Heart left ventricle (tissue), 13 donors: ENCODE measurements around the gene LAMTOR2.

ENCODE experiments used
- POLR2A ChIP-seq, 2 donors: fragments of 450-650 bp; IDR thresholded peaks; one replicate each; pipeline ENCODE4 v1.6.1; 2017; ENCODE audit warnings: antibody characterized with exemption in 2 of 2, mild to moderate bottlenecking in 2 of 2, moderate library complexity in 2 of 2
- TF ChIP-seq, protein P1 (sequence below), 12 donors: fragments of 200-600 bp; sonication (generic) in 4 of 12; IDR thresholded peaks; one replicate each; pipeline versions ENCODE4 v1.5.0 to v1.8.0; 2018 to 2022; ENCODE audit warnings: antibody characterized with exemption in 12 of 12, mild to moderate bottlenecking in 5 of 12
- donor health status: ischemic (EF 13 %, LVEDD 7.1; RV severe dilation, severe dysfunction).
- donor health status: DM: no; HTN: yes; CAD: no.
- donor health status: DM: no; HTN: no; CAD: no.
- donor health status: ischemic (EF 25% LVEDD 6.9; RV normal size, moderate dysfunction).
- donor health status: ischemic (EF 25% LVEDD 5.7; RV mildly dilated, moderate dysfunction).
- donor health status: ischemic (EF 35%, LVEDD 5.7; RV mildly dilated, moderate dysfunction).
- donor health status: nonischemic (EF 11% LVEDD 7.7; RV severe dilation, severe dysfunction).
- donor health status: DM: yes; HTN: yes; CAD: no.
- donor health status: PGD.
- donor health status: ischemic (EF 29% LVEDD 5.4; RV normal size, mild dysfunction).
- donor health status: nonischemic (EF 23%, LVEDD 6.1; RV moderate dilation, normal function).

DNA sequence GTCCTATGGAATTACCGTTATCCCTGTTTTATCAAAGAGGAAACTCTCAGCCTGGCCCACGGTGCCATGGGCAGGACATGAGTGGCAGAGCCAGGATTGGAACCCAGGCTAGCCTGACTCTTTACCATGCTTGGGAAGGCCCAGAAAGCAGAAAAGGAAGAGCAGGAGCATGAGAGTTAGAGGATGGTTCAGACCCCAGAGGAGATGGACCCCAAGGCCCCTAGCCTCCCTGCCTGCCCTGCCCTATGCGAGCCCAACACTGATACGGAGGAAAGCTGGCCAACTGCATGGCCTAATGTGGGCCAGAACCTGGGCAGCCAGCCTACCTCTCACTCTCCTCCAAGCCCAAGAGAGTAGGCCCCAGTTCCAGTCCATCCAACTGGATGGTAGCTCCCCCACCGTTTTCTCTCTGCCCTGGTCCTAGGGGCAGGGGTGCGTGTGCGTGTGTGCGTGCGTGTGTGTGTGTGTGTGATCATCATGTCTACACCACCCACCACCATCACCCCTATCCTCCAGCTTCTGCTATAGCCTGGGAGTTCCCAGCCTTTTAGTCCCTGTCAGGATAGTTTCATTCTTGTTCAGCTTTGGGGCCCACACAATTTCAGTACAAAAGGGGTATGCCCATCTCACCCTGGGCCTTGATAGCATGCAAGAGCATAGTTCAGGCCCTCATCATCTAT is 43.1 kb downstream of the LAMTOR2 start:
- TF ChIP-seq, protein P1, sequence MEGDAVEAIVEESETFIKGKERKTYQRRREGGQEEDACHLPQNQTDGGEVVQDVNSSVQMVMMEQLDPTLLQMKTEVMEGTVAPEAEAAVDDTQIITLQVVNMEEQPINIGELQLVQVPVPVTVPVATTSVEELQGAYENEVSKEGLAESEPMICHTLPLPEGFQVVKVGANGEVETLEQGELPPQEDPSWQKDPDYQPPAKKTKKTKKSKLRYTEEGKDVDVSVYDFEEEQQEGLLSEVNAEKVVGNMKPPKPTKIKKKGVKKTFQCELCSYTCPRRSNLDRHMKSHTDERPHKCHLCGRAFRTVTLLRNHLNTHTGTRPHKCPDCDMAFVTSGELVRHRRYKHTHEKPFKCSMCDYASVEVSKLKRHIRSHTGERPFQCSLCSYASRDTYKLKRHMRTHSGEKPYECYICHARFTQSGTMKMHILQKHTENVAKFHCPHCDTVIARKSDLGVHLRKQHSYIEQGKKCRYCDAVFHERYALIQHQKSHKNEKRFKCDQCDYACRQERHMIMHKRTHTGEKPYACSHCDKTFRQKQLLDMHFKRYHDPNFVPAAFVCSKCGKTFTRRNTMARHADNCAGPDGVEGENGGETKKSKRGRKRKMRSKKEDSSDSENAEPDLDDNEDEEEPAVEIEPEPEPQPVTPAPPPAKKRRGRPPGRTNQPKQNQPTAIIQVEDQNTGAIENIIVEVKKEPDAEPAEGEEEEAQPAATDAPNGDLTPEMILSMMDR (IDR thresholded peaks at IDR 0.05): no peak
- TF ChIP-seq POLR2A (IDR thresholded peaks at IDR 0.05): no peak
